Karpas-422 (cell line): ENCODE measurements around the gene SPAG9. TPM values are rescaled to one million over a fixed set of nuclear protein-coding genes. Genes with fewer than 3 reads are reported as not detected.

Experiments
- DNase-seq: peaks from one replicate; pipeline ENCODE4 v3.0.0-alpha.2; 2015
- H2AFZ ChIP-seq: fragments of 200-600 bp; sonication (generic); 2 replicates; pipeline ENCODE4 v1.6.1; 2014; ENCODE audit warnings: antibody characterized with exemption, low read length, mixed read lengths
- H3K27ac ChIP-seq: fragments of 200-600 bp; sonication (generic); 2 replicates; pipeline ENCODE4 v1.5.1; 2014; ENCODE audit warnings: mild to moderate bottlenecking, low read length, moderate library complexity
- H3K27me3 ChIP-seq: fragments of 200-600 bp; sonication (generic); 2 replicates; pipeline ENCODE4 v1.6.1; 2014; ENCODE audit warnings: low read length, mixed read lengths
- H3K36me3 ChIP-seq: fragments of 200-600 bp; sonication (generic); 2 replicates; pipeline ENCODE4 v1.6.1; 2014; ENCODE audit warnings: low read length, mixed read lengths; ENCODE audit not compliant: insufficient read depth
- H3K4me1 ChIP-seq: fragments of 200-600 bp; sonication (generic); 2 replicates; pipeline ENCODE4 v1.6.1; 2014; ENCODE audit warnings: mild to moderate bottlenecking, low read length, mixed read lengths
- H3K4me2 ChIP-seq: fragments of 200-600 bp; sonication (generic); 2 replicates; pipeline ENCODE4 v1.6.1; 2014; ENCODE audit warnings: low read length, low read depth, mild to moderate bottlenecking; ENCODE audit not compliant: poor library complexity, severe bottlenecking
- H3K4me3 ChIP-seq: fragments of 200-600 bp; sonication (generic); 2 replicates; pipeline ENCODE4 v1.5.1; 2014; ENCODE audit warnings: mild to moderate bottlenecking, antibody characterized with exemption, low read length, mixed read lengths
- H3K79me2 ChIP-seq: fragments of 200-600 bp; sonication (generic); 2 replicates; pipeline ENCODE4 v1.6.1; 2014; ENCODE audit warnings: mild to moderate bottlenecking, low read length, mixed read lengths
- H3K9ac ChIP-seq: fragments of 200-600 bp; sonication (generic); 2 replicates; pipeline ENCODE4 v1.6.0; 2014; ENCODE audit warnings: low read length
- H3K9me2 ChIP-seq: fragments of 200-600 bp; sonication (generic), shearing (Covaris generic); replicated peaks from 2 replicates; pipeline ENCODE4 v1.6.0; 2014; ENCODE audit warnings: mild to moderate bottlenecking, low read length, moderate library complexity; ENCODE audit not compliant: insufficient read depth
- H3K9me3 ChIP-seq: fragments of 300-700, 200-600 bp; sonication (generic); 2 replicates; pipeline ENCODE4 v1.6.1; 2014; ENCODE audit warnings: low read length, mixed read lengths
- H4K20me1 ChIP-seq: fragments of 200-600 bp; sonication (generic); 2 replicates; pipeline ENCODE4 v1.6.1; 2014; ENCODE audit warnings: mild to moderate bottlenecking, antibody characterized with exemption, low read length, low read depth; ENCODE audit not compliant: insufficient read depth
- total RNA-seq: library from RNA; depleted of rRNA; stranded (reverse); fragments of >200 nt; shearing (Covaris generic); gene quantifications from 2 replicates; pipeline ENCODE4 v1.2.3, GENCODE V29; 2014; ENCODE audit warnings: low replicate concordance

SPAG9 gene
- total RNA-seq, 1 experiment from 2014 or later, result 62.4 TPM

- H3K27me3 ChIP-seq, result no peaks in the 10 kb centered on the region
- H3K9me3 ChIP-seq, result no peaks in the 10 kb centered on the region
- no peaks in the 10 kb centered on the region for H4K20me1 ChIP-seq
- H3K79me2 ChIP-seq, result peaks cover 56% of the 10 kb centered on the region
- peak overlapping the region; percentile 22; the same call in 1 of the 2 replicates for H3K4me3 ChIP-seq
- DNase-seq, result peak; percentile 48
- peaks cover 35% of the 10 kb centered on the region for H3K4me1 ChIP-seq
- 0 out of 2 replicates have a peak, but pooled peaks cover 4% of the 10 kb centered on the region for H3K36me3 ChIP-seq
- H3K9ac ChIP-seq, result no peak overlapping the region
- H3K4me2 ChIP-seq, result peak overlapping the region; percentile 58
- H3K27ac ChIP-seq, result peak overlapping the region; percentile 37; the same call in 1 of the 2 replicates
- H3K9me2 ChIP-seq, result no peaks in the 10 kb centered on the region
- H2AFZ ChIP-seq, result no peak overlapping the region
These were observed 91.5 kb downstream of the SPAG9 start for GRCh38 chr17:51029142-51029541.

- no peaks in the 10 kb centered on the region for H3K9me2 ChIP-seq
- no peaks in the 10 kb centered on the region for H4K20me1 ChIP-seq
- no peak for DNase-seq
- H3K79me2 ChIP-seq, result peaks cover 51% of the 10 kb centered on the region
- H2AFZ ChIP-seq, result no peak overlapping the region
- peaks cover 35% of the 10 kb centered on the region for H3K4me1 ChIP-seq
- 0 out of 2 replicates have a peak, but pooled peaks cover 4% of the 10 kb centered on the region for H3K36me3 ChIP-seq
- no peak overlapping the region for H3K4me3 ChIP-seq
- peak overlapping the region; percentile 37; the same call in 1 of the 2 replicates for H3K27ac ChIP-seq
- no peaks in the 10 kb centered on the region for H3K9me3 ChIP-seq
- H3K27me3 ChIP-seq, result no peaks in the 10 kb centered on the region
- H3K9ac ChIP-seq, result no peak overlapping the region
- no peak overlapping the region for H3K4me2 ChIP-seq
These were observed 92.3 kb downstream of the SPAG9 start for GRCh38 chr17:51028176-51028863.

- DNase-seq, result no peak
- no peaks in the 10 kb centered on the region for H3K4me1 ChIP-seq
- H3K36me3 ChIP-seq, result peaks cover 11% of the 10 kb centered on the region; the same call in 1 of the 2 replicates
- no peaks in the 10 kb centered on the region for H4K20me1 ChIP-seq
- no peak overlapping the region for H3K27ac ChIP-seq
- H3K79me2 ChIP-seq, result peaks cover 14% of the 10 kb centered on the region; the same call in 1 of the 2 replicates
- H3K27me3 ChIP-seq, result no peaks in the 10 kb centered on the region
- no peak overlapping the region for H2AFZ ChIP-seq
- H3K4me2 ChIP-seq, result no peak overlapping the region
- no peaks in the 10 kb centered on the region for H3K9me3 ChIP-seq
- H3K9ac ChIP-seq, result no peak overlapping the region
- no peak overlapping the region for H3K4me3 ChIP-seq
- no peaks in the 10 kb centered on the region for H3K9me2 ChIP-seq
These were observed 102.1 kb downstream of the SPAG9 start for GRCh38 chr17:51018541-51018940.

- peaks cover 11% of the 10 kb centered on the region; the same call in 1 of the 2 replicates for H3K36me3 ChIP-seq
- no peaks in the 10 kb centered on the region for H3K27me3 ChIP-seq
- H3K4me2 ChIP-seq, result no peak overlapping the region
- H3K9ac ChIP-seq, result no peak overlapping the region
- no peaks in the 10 kb centered on the region for H3K9me3 ChIP-seq
- no peak for DNase-seq
- no peak overlapping the region for H2AFZ ChIP-seq
- no peaks in the 10 kb centered on the region for H3K4me1 ChIP-seq
- no peaks in the 10 kb centered on the region for H3K9me2 ChIP-seq
- H3K79me2 ChIP-seq, result peaks cover 17% of the 10 kb centered on the region; the same call in 1 of the 2 replicates
- H3K4me3 ChIP-seq, result no peak overlapping the region
- H3K27ac ChIP-seq, result no peak overlapping the region
- H4K20me1 ChIP-seq, result no peaks in the 10 kb centered on the region
These were observed 103.4 kb downstream of the SPAG9 start for GRCh38 chr17:51017270-51017669.

GRCh38 chr17:51016099-51016498 is 104.6 kb downstream of the SPAG9 start:
- H3K27me3 ChIP-seq, result no peaks in the 10 kb centered on the region
- no peak for DNase-seq
- H3K27ac ChIP-seq, result no peak overlapping the region
- no peak overlapping the region for H3K4me2 ChIP-seq
- H2AFZ ChIP-seq, result no peak overlapping the region
- no peak overlapping the region for H3K4me3 ChIP-seq
- no peaks in the 10 kb centered on the region for H3K9me2 ChIP-seq
- H3K9ac ChIP-seq, result no peak overlapping the region
- no peaks in the 10 kb centered on the region for H3K9me3 ChIP-seq
- peaks cover 17% of the 10 kb centered on the region; the same call in 1 of the 2 replicates for H3K79me2 ChIP-seq
- H3K4me1 ChIP-seq, result no peaks in the 10 kb centered on the region
- H3K36me3 ChIP-seq, result peaks cover 10% of the 10 kb centered on the region; the same call in 1 of the 2 replicates
- H4K20me1 ChIP-seq, result no peaks in the 10 kb centered on the region

- H3K9ac ChIP-seq, result no peak overlapping the region
- no peaks in the 10 kb centered on the region for H3K4me1 ChIP-seq
- no peak overlapping the region for H3K27ac ChIP-seq
- no peaks in the 10 kb centered on the region for H3K9me3 ChIP-seq
- H3K4me3 ChIP-seq, result no peak overlapping the region
- H3K36me3 ChIP-seq, result peaks cover 4% of the 10 kb centered on the region; the same call in 1 of the 2 replicates
- H3K27me3 ChIP-seq, result no peaks in the 10 kb centered on the region
- no peak overlapping the region for H3K4me2 ChIP-seq
- no peaks in the 10 kb centered on the region for H4K20me1 ChIP-seq
- H3K79me2 ChIP-seq, result peaks cover 16% of the 10 kb centered on the region; the same call in 1 of the 2 replicates
- no peak overlapping the region for H2AFZ ChIP-seq
- no peak for DNase-seq
- no peaks in the 10 kb centered on the region for H3K9me2 ChIP-seq
These were observed 105.5 kb downstream of the SPAG9 start for GRCh38 chr17:51015145-51015558.

GRCh38 chr17:51014129-51014528 is 106.5 kb downstream of the SPAG9 start:
- DNase-seq, result no peak
- Histone ChIP-seq H3K4me1 (no peaks in the 10 kb centered on the region), H3K9ac (no peak overlapping the region), H3K27me3 (no peaks in the 10 kb centered on the region), H4K20me1 (no peaks in the 10 kb centered on the region), H3K4me2 (no peak overlapping the region), H3K36me3 (no peaks in the 10 kb centered on the region; the same call in 1 of the 2 replicates), H3K79me2 (peaks cover 17% of the 10 kb centered on the region; the same call in 1 of the 2 replicates), H2AFZ (no peak overlapping the region), H3K4me3 (no peak overlapping the region), H3K27ac (no peak overlapping the region), H3K9me2 (no peaks in the 10 kb centered on the region), H3K9me3 (no peaks in the 10 kb centered on the region)

GRCh38 chr17:51013322-51013721 is 107.3 kb downstream of the SPAG9 start:
- no peak overlapping the region for H3K4me2 ChIP-seq
- H3K4me1 ChIP-seq, result no peaks in the 10 kb centered on the region
- no peaks in the 10 kb centered on the region for H4K20me1 ChIP-seq
- H3K27ac ChIP-seq, result no peak overlapping the region
- no peak overlapping the region for H3K4me3 ChIP-seq
- H3K9me2 ChIP-seq, result no peaks in the 10 kb centered on the region
- no peak overlapping the region for H2AFZ ChIP-seq
- no peaks in the 10 kb centered on the region; the same call in 1 of the 2 replicates for H3K36me3 ChIP-seq
- H3K27me3 ChIP-seq, result no peaks in the 10 kb centered on the region
- peaks cover 17% of the 10 kb centered on the region; the same call in 1 of the 2 replicates for H3K79me2 ChIP-seq
- no peaks in the 10 kb centered on the region for H3K9me3 ChIP-seq
- no peak overlapping the region for H3K9ac ChIP-seq
- no peak for DNase-seq
